HCT116 (cell line): Measurements from ENCODE around the gene KRTAP19-4. TPM values are rescaled to one million over a fixed set of nuclear protein-coding genes. Genes with fewer than 3 reads are reported as not detected.

ENCODE experiments used
- ATAC-seq: fragments of 200-7000 bp; cut with Tn5 transposase; 2 replicates; pipeline ENCODE4 v1.9.1; 2020; ENCODE audit warnings: mild to moderate bottlenecking, moderate library complexity
- BruUV-seq: library from RNA; stranded (reverse); fragments of 400-500 nt; replicated peaks from 2 replicates; lab custom pipeline; 2021; lab: Mats Ljungman, UMichigan
- CTCF ChIA-PET: fragments of 300-600 bp; sonication (Branson Sonifier 250); formaldehyde crosslinking; loops from one replicate; lab custom pipeline; 2021; ENCODE audit warnings: antibody characterized with exemption; lab: Charles Lee
- POLR2A ChIA-PET: fragments of 300-600, 350-600 bp; sonication (Branson Sonifier 250); formaldehyde crosslinking; loops from one replicate; lab custom pipeline; 2021; ENCODE audit warnings: antibody characterized with exemption; lab: Charles Lee
- RAD21 ChIA-PET, 2 experiments: fragments of 300-600 bp; sonication (Branson Sonifier 250); formaldehyde crosslinking; loops; one replicate each; lab custom pipeline; 2023; ENCODE audit warnings: low total read pairs in 2 of 2; ENCODE audit not compliant: uncharacterized antibody in 2 of 2, unreplicated experiment in 2 of 2, low non-redundant PET in 1 of 2; lab: Charles Lee
- DNase-seq: peaks from one replicate; pipeline ENCODE4 v3.0.0-alpha.2; 2010; ENCODE audit warnings: low read depth, low spot score
- H2AFZ ChIP-seq: fragments of 200-600 bp; shearing (Covaris generic), sonication (generic); 2 replicates; pipeline ENCODE4 v1.6.1; 2017; ENCODE audit warnings: low read depth, mixed run types, mixed read lengths, antibody characterized with exemption, low read length; ENCODE audit not compliant: poor library complexity, severe bottlenecking
- H3K27ac ChIP-seq: 2 replicates; pipeline ENCODE4 v1.5.1; 2012; ENCODE audit warnings: low read depth, low read length
- H3K27me3 ChIP-seq: fragments of 200-600 bp; sonication (generic); 2 replicates; pipeline ENCODE4 v1.6.1; 2016; ENCODE audit warnings: mixed run types, low read length, mixed read lengths; ENCODE audit not compliant: insufficient read depth
- H3K36me3 ChIP-seq, 2 experiments: fragments of 200-500 bp in 1 of 2; fragments of 200-600 bp in 1 of 2; sonication (Bioruptor generic) in 1 of 2; sonication (generic) in 1 of 2; 2 replicates each; pipeline versions ENCODE4 v1.5.1 to v1.6.1; 2014 to 2016; ENCODE audit warnings: low read length in 2 of 2, inconsistent platforms in 1 of 2, mixed read lengths in 1 of 2, mixed run types in 1 of 2; ENCODE audit not compliant: insufficient read depth in 2 of 2, control insufficient read depth in 1 of 2
- H3K4me1 ChIP-seq, 2 experiments: fragments of 200-600 bp in 1 of 2; sonication (generic) in 1 of 2; 2 replicates each; pipeline versions ENCODE4 v1.5.1 to v1.6.1; 2012 to 2017; ENCODE audit warnings: low read length in 2 of 2, inconsistent platforms in 1 of 2, mild to moderate bottlenecking in 1 of 2, mixed read lengths in 1 of 2, mixed run types in 1 of 2, moderate library complexity in 1 of 2; ENCODE audit not compliant: insufficient read depth in 2 of 2, control insufficient read depth in 1 of 2
- H3K4me2 ChIP-seq: fragments of 200-600 bp; sonication (generic); 2 replicates; pipeline ENCODE4 v1.6.1; 2017; ENCODE audit warnings: mixed run types, low read length, mixed read lengths
- H3K4me3 ChIP-seq, 2 experiments: fragments of 200-600 bp in 1 of 2; sonication (generic) in 1 of 2; replicated peaks in 1 of 2; 2 replicates each; pipeline ENCODE4 v1.5.1; 2011 to 2016; ENCODE audit warnings: low read length in 2 of 2, control low read depth in 1 of 2, low read depth in 1 of 2, mild to moderate bottlenecking in 1 of 2, mixed read lengths in 1 of 2, mixed run types in 1 of 2
- H3K79me2 ChIP-seq: fragments of 200-600 bp; sonication (generic); 2 replicates; pipeline ENCODE4 v1.6.1; 2017; ENCODE audit warnings: mild to moderate bottlenecking, mixed run types, low read length, moderate library complexity, mixed read lengths; ENCODE audit not compliant: insufficient read depth
- H3K9ac ChIP-seq: fragments of 200-600 bp; sonication (generic); 2 replicates; pipeline ENCODE4 v1.6.1; 2016; ENCODE audit warnings: low read length, mixed read lengths
- H3K9me2 ChIP-seq: fragments of 200-600 bp; sonication (generic), shearing (Covaris generic); 2 replicates; pipeline ENCODE4 v1.6.1; 2017; ENCODE audit warnings: mixed run types, mild to moderate bottlenecking, moderate library complexity; ENCODE audit not compliant: insufficient read depth
- H3K9me3 ChIP-seq, 2 experiments: fragments of 200-500 bp in 1 of 2; fragments of 200-600 bp in 1 of 2; sonication (Bioruptor generic) in 1 of 2; sonication (generic) in 1 of 2; 2 replicates each; pipeline ENCODE4 v1.6.1; 2014 to 2017; ENCODE audit warnings: low read length in 2 of 2, mixed read lengths in 2 of 2, inconsistent platforms in 1 of 2, low read depth in 1 of 2, mild to moderate bottlenecking in 1 of 2, mixed run types in 1 of 2, moderate library complexity in 1 of 2; ENCODE audit not compliant: control insufficient read depth in 1 of 2, insufficient read depth in 1 of 2
- H4K20me1 ChIP-seq: fragments of 200-600 bp; sonication (generic), shearing (Covaris generic); 2 replicates; pipeline ENCODE4 v1.6.1; 2017; ENCODE audit warnings: mixed run types, mild to moderate bottlenecking, moderate library complexity; ENCODE audit not compliant: insufficient read depth
- CBX3 ChIP-seq: IDR thresholded peaks from 2 replicates; pipeline ENCODE4 v1.6.1; 2012; ENCODE audit warnings: low read depth
- CEBPB ChIP-seq: IDR thresholded peaks from 2 replicates; pipeline ENCODE4 v1.6.1; 2012; ENCODE audit warnings: low read depth
- CTCF ChIP-seq, 3 experiments: fragments of 200-600 bp in 1 of 3; sonication (generic) in 1 of 3; IDR thresholded peaks in 2 of 3; conservative IDR thresholded peaks in 1 of 3; 2 replicates each; pipeline ENCODE4 v1.5.1; 2012 to 2017; ENCODE audit warnings: low read depth in 2 of 3, low read length in 2 of 3, antibody characterized with exemption in 1 of 3, borderline replicate concordance in 1 of 3, control low read depth in 1 of 3, mild to moderate bottlenecking in 1 of 3, mixed read lengths in 1 of 3, mixed run types in 1 of 3, moderate library complexity in 1 of 3; ENCODE audit not compliant: insufficient read depth in 1 of 3
- ELF1 ChIP-seq: IDR thresholded peaks from 2 replicates; pipeline ENCODE4 v1.6.1; 2012; ENCODE audit warnings: low read depth, borderline replicate concordance
- EZH2 ChIP-seq: fragments of 200-600 bp; sonication (generic); IDR thresholded peaks from 2 replicates; pipeline ENCODE4 v1.6.1; 2017; ENCODE audit warnings: antibody characterized with exemption, mixed run types
- EZH2phosphoT487 ChIP-seq: fragments of 200-600 bp; IDR thresholded peaks from 2 replicates; pipeline ENCODE4 v1.6.1; 2018; ENCODE audit warnings: antibody characterized with exemption, borderline replicate concordance
- POLR2A ChIP-seq: IDR thresholded peaks from 2 replicates; pipeline ENCODE4 v1.7.0; 2011; ENCODE audit warnings: borderline replicate concordance; ENCODE audit not compliant: insufficient read depth, insufficient read length; ENCODE audit errors: extremely low read depth
- POLR2AphosphoS5 ChIP-seq: IDR thresholded peaks from 2 replicates; pipeline ENCODE4 v1.6.1; 2011; ENCODE audit warnings: mild to moderate bottlenecking, low read depth, low read length, moderate library complexity
- RAD21 ChIP-seq: IDR thresholded peaks from 2 replicates; pipeline ENCODE4 v1.6.1; 2012; ENCODE audit warnings: low read depth, mild to moderate bottlenecking
- SIN3A ChIP-seq: IDR thresholded peaks from 2 replicates; pipeline ENCODE4 v1.6.1; 2012; ENCODE audit warnings: low read depth
- SRF ChIP-seq: IDR thresholded peaks from 2 replicates; pipeline ENCODE4 v1.6.1; 2012; ENCODE audit warnings: low read depth
- YY1 ChIP-seq: IDR thresholded peaks from 2 replicates; pipeline ENCODE4 v1.6.1; 2011; ENCODE audit warnings: low read length, low read depth, moderate library complexity, mild to moderate bottlenecking; ENCODE audit not compliant: insufficient replicate concordance; ENCODE audit errors: extremely low read depth
- intact Hi-C: fragments of 100-400 bp; cut with micrococcal nuclease; formaldehyde crosslinking; loops from 2 replicates; pipeline ENCODE4 v1.10.0; 2022
- total RNA-seq: library from RNA; stranded (reverse); gene quantifications from one replicate; pipeline ENCODE4 v1.2.1, GENCODE V29; 2021; ENCODE audit not compliant: unreplicated experiment

The KRTAP19-4 gene
- total RNA-seq, 1 experiment from 2014 or later, result not detected

GRCh38 chr21:30486180-30486579, 10.8 kb downstream of the KRTAP19-4 start (continued):
- TF ChIP-seq CTCF (IDR thresholded peaks at IDR 0.05 in 2 of 3, conservative IDR thresholded peaks at IDR 0.05 in 1 of 3; ENCODE audit: borderline replicate concordance in 1 of 3, insufficient read depth in 1 of 3, low read depth in 2 of 3, low read length in 2 of 3) (no peak), POLR2A (no peak), CEBPB (no peak), EZH2 (no peak), POLR2AphosphoS5 (no peak), YY1 (no peak), CBX3 (no peak)
- TF ChIP-seq, all 23 proteins: peak for 0

- no peaks in the 10 kb centered on the region for H3K79me2 ChIP-seq
- ATAC-seq, result no peak
- intact Hi-C loops, result no loop called here
- ChIA-PET RAD21 (no interaction called here), CTCF (no interaction called here), POLR2A (no interaction called here)
- TF ChIP-seq ELF1, result no peak
- TF ChIP-seq EZH2phosphoT487, result no peak
- no peak for TF ChIP-seq SIN3A
- no peak for TF ChIP-seq EZH2
- no peak for TF ChIP-seq SRF
- no peak for TF ChIP-seq RAD21
- TF ChIP-seq POLR2A, result no peak
- no peak for TF ChIP-seq POLR2AphosphoS5
- H3K9me2 ChIP-seq, result no peaks in the 10 kb centered on the region
- no peaks in the 10 kb centered on the region for H3K4me1 ChIP-seq
- no peak overlapping the region for H2AFZ ChIP-seq
- no peak overlapping the region for H3K9ac ChIP-seq
- DNase-seq, result no peak
- H3K4me3 ChIP-seq, result no peak overlapping the region
- H3K27ac ChIP-seq, result no peak overlapping the region
- no TSS peak for BruUV-seq
- H4K20me1 ChIP-seq, result no peaks in the 10 kb centered on the region
- H3K36me3 ChIP-seq, result no peaks in the 10 kb centered on the region
- no peak overlapping the region for H3K4me2 ChIP-seq
- H3K27me3 ChIP-seq, result no peaks in the 10 kb centered on the region
- H3K9me3 ChIP-seq, result peaks cover 0 to 26% of the 10 kb centered on the region in 2 experiments; a peak in 2 of 4 replicates
These were observed 14.8 kb downstream of the KRTAP19-4 start for GRCh38 chr21:30482130-30482529.
